Adrenal gland (tissue), 12 donors: ENCODE measurements around the gene WWOX. TPM values are rescaled to one million over a fixed set of nuclear protein-coding genes. Genes with fewer than 3 reads are reported as not detected.

Source experiments
- DNase-seq, 7 donors: peaks; one replicate each; pipeline ENCODE4 v3.0.0-alpha.2; 2019 to 2020
- H3K27ac ChIP-seq, 5 donors: fragments of 200-600 bp; sonication (generic) in 4 of 5; 1 replicate in 3 of 5; 2 replicates in 2 of 5; pipeline versions ENCODE4 v1.5.1 to v1.8.0; 2016 to 2020; ENCODE audit warnings: mild to moderate bottlenecking in 1 of 5
- H3K27me3 ChIP-seq: fragments of 200-600 bp; 2 replicates; pipeline ENCODE4 v1.8.0; 2021
- H3K36me3 ChIP-seq, 2 donors: fragments of 200-600 bp; replicated peaks in 1 of 2; 1 replicate in 1 of 2; 2 replicates in 1 of 2; pipeline versions ENCODE4 v1.5.1 to v1.8.0; 2018 to 2022
- H3K4me1 ChIP-seq, 2 donors: fragments of 200-600 bp; replicated peaks in 1 of 2; 1 replicate in 1 of 2; 2 replicates in 1 of 2; pipeline versions ENCODE4 v1.5.1 to v1.8.0; 2018 to 2021
- H3K4me3 ChIP-seq, 4 donors: fragments of 200-600 bp; sonication (generic) in 3 of 4; one replicate each; pipeline ENCODE4 v1.5.1; 2016 to 2018
- H3K9me3 ChIP-seq, 3 donors: fragments of 200-600 bp; sonication (generic) in 1 of 3; replicated peaks in 1 of 3; 1 replicate in 2 of 3; 2 replicates in 1 of 3; pipeline versions ENCODE4 v1.5.1 to v1.8.0; 2016 to 2021
- CTCF ChIP-seq, 6 experiments: fragments of 450-650 bp in 4 of 6; fragments of 200-600 bp in 2 of 6; sonication (generic) in 1 of 6; IDR thresholded peaks; 1 replicate in 5 of 6; 2 replicates in 1 of 6; pipeline versions ENCODE4 v1.5.1 to v1.8.0; 2016 to 2021; ENCODE audit warnings: antibody characterized with exemption in 6 of 6, mild to moderate bottlenecking in 2 of 6, moderate library complexity in 1 of 6
- POLR2A ChIP-seq, 2 donors: fragments of 450-650 bp; IDR thresholded peaks; one replicate each; pipeline ENCODE4 v1.6.1; 2017; ENCODE audit warnings: antibody characterized with exemption in 2 of 2, mild to moderate bottlenecking in 2 of 2, moderate library complexity in 1 of 2
- WGBS, 4 donors: extraction: QIAGEN DNeasy Blood & Tissue Kit in 2 of 4; methylation state at CpG; one replicate each; pipeline versions ENCODE4 v1.1.5 to v1.1.7; 2013 to 2017; 5-methylcytosine and 5-hydroxymethylcytosine counted together
- intact Hi-C, 2 donors: fragments of 100-400 bp; cut with DNase I; formaldehyde crosslinking; loops; one replicate each; pipeline versions ENCODE4 v1.14.1 to v1.15.0; 2022 to 2023
- polyA plus RNA-seq, 3 donors: library from polyadenylated mRNA; stranded (reverse); fragments of 200-250 nt in 2 of 3; fragments of 350-450 nt in 1 of 3; fragmentation: Illumina TruSeq in 1 of 3; extraction: RNeasy Lipid Tissue Mini Kit (QIAGEN cat#74804) in 1 of 3; gene quantifications; one replicate each; pipeline ENCODE4 v1.2.3, GENCODE V29; 2013 to 2014
- total RNA-seq, 9 donors: library from RNA; depleted of rRNA in 4 of 9; stranded (reverse); fragments of >200 nt in 4 of 9; fragments of 120-200 nt in 1 of 9; fragmentation: NEBNext Ultra II Directional in 1 of 9; extraction: Animal tissue kit (Norgen Biotek cat#: 25700) in 1 of 9; gene quantifications; one replicate each; pipeline versions ENCODE4 v1.1.0 to v1.2.4, GENCODE V29; 2013 to 2023
- donor health status: healthy with polysubstance abuse.
- donor health status: Bipolar disorder and iron deficiency.
- donor health status: DM: yes; HTN: yes; CAD: no.
- donor health status: DM: no; HTN: no; CAD: no.
- donor health status: DM: no; HTN: no; CAD: no.
- donor health status: DM: yes; HTN: yes; CAD: no.

Gene WWOX
- total and polyA plus RNA-seq, 12 donors: 11.8 to 74.6 (median 20.5) TPM

- TF ChIP-seq POLR2A (IDR thresholded peaks at IDR 0.05) (no peak), CTCF (IDR thresholded peaks at IDR 0.05) (no peak)
- intact Hi-C loops: no loop called here
- Histone ChIP-seq H3K27me3 (no peaks in the 10 kb centered on the region), H3K27ac (no peak overlapping the region), H3K9me3 (no peaks in the 10 kb centered on the region), H3K4me1 (no peaks in the 10 kb centered on the region), H3K4me3 (no peak overlapping the region), H3K36me3 (no peaks in the 10 kb centered on the region)
- 81 to 87% (median 83%) methylated on average over 16 of the region's 16 CpGs for WGBS, 4 donors
- DNase-seq: no peak
Measured at GRCh38 chr16:78552106-78552675, 452.7 kb downstream of the WWOX start.

- intact Hi-C loops: no loop called here
- WGBS, 4 donors: 92 to 100% (median 100%) methylated on average over 1 of the region's 1 CpG
- no peak overlapping the region for H3K4me3 ChIP-seq
- no peaks in the 10 kb centered on the region for H3K4me1 ChIP-seq
- TF ChIP-seq POLR2A (IDR thresholded peaks at IDR 0.05) (no peak), CTCF (IDR thresholded peaks at IDR 0.05) (no peak)
- H3K36me3 ChIP-seq: no peaks in the 10 kb centered on the region
- H3K27me3 ChIP-seq: no peaks in the 10 kb centered on the region
- no peak overlapping the region for H3K27ac ChIP-seq
- H3K9me3 ChIP-seq: no peaks in the 10 kb centered on the region
- no peak for DNase-seq
Measured at GRCh38 chr16:78552716-78553115, 453.3 kb downstream of the WWOX start.

- no peak overlapping the region for H3K27ac ChIP-seq
- intact Hi-C loops: no loop called here
- no peak overlapping the region for H3K4me3 ChIP-seq
- TF ChIP-seq POLR2A (IDR thresholded peaks at IDR 0.05): no peak
- no peak for TF ChIP-seq CTCF (IDR thresholded peaks at IDR 0.05)
- no peak for DNase-seq
- no peaks in the 10 kb centered on the region for H3K36me3 ChIP-seq
- no peaks in the 10 kb centered on the region for H3K9me3 ChIP-seq
- no peaks in the 10 kb centered on the region for H3K27me3 ChIP-seq
- WGBS, 4 donors: 90 to 93% (median 91%) methylated on average over 10 of the region's 10 CpGs
- H3K4me1 ChIP-seq: no peaks in the 10 kb centered on the region
Measured at GRCh38 chr16:78553268-78554039, 454.0 kb downstream of the WWOX start.

GRCh38 chr16:78556421-78556820, 457.0 kb downstream of the WWOX start:
- no peak for TF ChIP-seq CTCF (IDR thresholded peaks at IDR 0.05)
- no peak for TF ChIP-seq POLR2A (IDR thresholded peaks at IDR 0.05)
- Histone ChIP-seq H3K27me3 (no peaks in the 10 kb centered on the region), H3K4me1 (no peaks in the 10 kb centered on the region), H3K27ac (no peak overlapping the region), H3K4me3 (no peak overlapping the region), H3K9me3 (no peaks in the 10 kb centered on the region), H3K36me3 (no peaks in the 10 kb centered on the region)
- intact Hi-C loops: no loop called here
- WGBS, 4 donors: 95 to 99% (median 96%) methylated on average over 16 of the region's 16 CpGs
- no peak for DNase-seq
